PC-9 (cell line): ENCODE data around the gene NFKBIE.

Source experiments
- CTCF ChIP-seq: fragments of 200-600 bp; sonication (generic); conservative IDR thresholded peaks from 2 replicates; pipeline ENCODE4 v1.6.1; 2017; ENCODE audit warnings: mixed run types, antibody characterized with exemption, mild to moderate bottlenecking, moderate library complexity
- EZH2 ChIP-seq: fragments of 200-600 bp; sonication (generic); IDR thresholded peaks from 2 replicates; pipeline ENCODE4 v1.8.0; 2017; ENCODE audit warnings: antibody characterized with exemption, low read depth

- TF ChIP-seq CTCF (no peak), EZH2 (no peak)
Measured at GRCh38 chr6:44225579-44226325, 39.6 kb downstream of the NFKBIE start.
